ENCODE results near the gene IPO13. TPM values are rescaled to one million over a fixed set of nuclear protein-coding genes. Genes with fewer than 3 reads are reported as not detected.

Gene IPO13
- total RNA-seq, 1 donor: 20.8 TPM

DNA sequence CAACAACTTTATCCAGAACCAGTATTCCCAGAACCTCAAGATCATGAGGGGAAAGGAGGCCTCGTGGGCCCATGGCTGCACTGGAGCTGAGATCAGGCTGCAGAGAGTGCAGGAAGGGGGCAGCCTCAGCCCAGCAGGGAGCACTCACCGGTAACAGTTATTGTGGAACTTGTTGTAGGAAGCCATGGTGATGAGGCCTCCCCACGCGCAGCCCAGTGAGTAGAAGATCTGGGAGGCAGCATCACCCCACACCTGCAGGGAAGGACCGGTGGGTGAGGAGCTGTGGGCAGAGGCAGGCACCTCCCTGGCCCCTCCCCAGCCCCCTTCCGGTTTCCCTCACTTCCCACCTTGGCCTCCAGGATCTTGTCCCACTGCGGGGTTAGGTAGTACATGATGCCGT lies 55.4 kb downstream of the IPO13 start:
- TF ChIP-seq, protein P1, sequence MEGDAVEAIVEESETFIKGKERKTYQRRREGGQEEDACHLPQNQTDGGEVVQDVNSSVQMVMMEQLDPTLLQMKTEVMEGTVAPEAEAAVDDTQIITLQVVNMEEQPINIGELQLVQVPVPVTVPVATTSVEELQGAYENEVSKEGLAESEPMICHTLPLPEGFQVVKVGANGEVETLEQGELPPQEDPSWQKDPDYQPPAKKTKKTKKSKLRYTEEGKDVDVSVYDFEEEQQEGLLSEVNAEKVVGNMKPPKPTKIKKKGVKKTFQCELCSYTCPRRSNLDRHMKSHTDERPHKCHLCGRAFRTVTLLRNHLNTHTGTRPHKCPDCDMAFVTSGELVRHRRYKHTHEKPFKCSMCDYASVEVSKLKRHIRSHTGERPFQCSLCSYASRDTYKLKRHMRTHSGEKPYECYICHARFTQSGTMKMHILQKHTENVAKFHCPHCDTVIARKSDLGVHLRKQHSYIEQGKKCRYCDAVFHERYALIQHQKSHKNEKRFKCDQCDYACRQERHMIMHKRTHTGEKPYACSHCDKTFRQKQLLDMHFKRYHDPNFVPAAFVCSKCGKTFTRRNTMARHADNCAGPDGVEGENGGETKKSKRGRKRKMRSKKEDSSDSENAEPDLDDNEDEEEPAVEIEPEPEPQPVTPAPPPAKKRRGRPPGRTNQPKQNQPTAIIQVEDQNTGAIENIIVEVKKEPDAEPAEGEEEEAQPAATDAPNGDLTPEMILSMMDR (IDR thresholded peaks at IDR 0.05; ENCODE audit: insufficient read depth, low read length): no peak
- DNase-seq (ENCODE audit: low read depth): no peak
- H3K4me3 ChIP-seq (ENCODE audit: low read depth, low read length): no peak overlapping the region

DNA sequence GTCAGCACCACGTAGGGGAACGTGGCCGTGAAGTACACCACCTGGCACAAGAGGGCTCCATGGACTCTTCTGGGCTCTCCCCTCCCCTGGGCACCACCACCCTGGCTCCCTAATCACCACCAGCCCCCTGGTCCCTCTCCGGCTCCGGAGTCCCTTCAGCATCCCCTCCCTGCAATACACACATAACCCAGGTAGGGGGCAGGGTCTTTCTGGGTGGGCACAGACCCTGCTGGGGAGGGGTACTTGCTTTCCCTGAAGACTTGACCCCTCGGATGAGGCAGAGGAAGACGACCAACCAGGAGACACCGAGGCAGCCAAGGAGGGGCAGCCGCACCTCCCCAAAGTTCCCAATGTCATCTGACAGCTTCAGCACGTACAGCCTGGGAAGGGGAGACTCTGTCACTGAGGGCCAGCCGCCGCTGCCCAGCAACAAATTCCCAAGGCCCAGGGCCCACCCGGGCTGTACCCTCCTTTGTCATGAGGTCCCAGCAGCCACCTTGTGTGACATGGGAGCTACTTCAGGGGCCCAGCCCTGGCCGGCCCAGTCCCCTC lies 55.9 kb downstream of the IPO13 start:
- TF ChIP-seq, protein P1 (IDR thresholded peaks at IDR 0.05; ENCODE audit: insufficient read depth, low read length): no peak
- no peak for DNase-seq (ENCODE audit: low read depth)
- H3K4me3 ChIP-seq (ENCODE audit: low read depth, low read length): no peak overlapping the region

DNA sequence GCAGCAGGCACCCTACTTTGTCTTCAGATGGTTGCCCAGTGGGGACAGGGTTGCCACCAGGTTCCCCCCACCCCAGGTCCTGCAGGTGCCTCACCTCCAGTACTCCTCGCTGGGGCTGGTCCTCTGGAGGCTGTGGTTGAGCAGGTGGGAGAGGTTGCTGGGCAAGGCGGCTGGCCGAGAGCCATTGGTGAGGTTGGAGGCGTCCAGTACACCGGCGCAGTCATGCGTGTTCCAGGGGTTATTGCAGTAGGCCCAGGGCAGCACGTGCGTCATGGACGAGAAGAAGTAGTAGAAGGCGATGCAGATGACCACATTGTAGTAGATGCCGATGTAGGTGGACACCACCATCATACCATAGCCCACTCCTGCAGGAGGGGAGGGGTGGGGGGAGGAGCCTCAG lies 61.5 kb downstream of the IPO13 start:
- TF ChIP-seq, protein P1 (IDR thresholded peaks at IDR 0.05; ENCODE audit: insufficient read depth, low read length): no peak
- no peak for DNase-seq (ENCODE audit: low read depth)
- H3K4me3 ChIP-seq (ENCODE audit: low read depth, low read length): no peak overlapping the region

DNA sequence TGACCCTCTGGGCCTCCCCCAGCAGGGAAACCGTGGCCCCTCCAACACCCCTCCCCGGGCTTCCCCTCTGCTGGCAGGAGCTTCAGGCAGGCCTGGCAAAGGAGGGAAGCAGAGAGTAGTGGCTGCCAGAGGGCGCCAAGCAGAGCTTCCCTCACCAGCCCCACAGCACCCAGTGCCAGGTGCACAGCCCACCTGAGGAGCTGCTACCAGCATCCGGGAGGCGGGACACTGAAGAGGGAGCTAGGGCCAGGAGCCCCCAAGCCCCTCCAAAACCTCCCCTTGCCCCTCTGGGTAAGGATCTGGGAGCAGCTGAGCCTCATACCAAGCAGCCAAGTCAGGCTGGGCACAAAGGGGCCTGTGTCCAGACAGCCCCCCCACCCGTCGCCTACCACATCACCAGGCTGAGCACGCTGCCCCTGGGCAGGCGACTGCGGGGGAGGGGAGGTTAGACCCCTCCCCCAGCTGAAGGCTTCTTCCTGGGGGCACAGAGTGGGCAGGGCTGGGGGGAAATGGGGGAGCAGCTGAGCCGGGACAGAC lies 64.3 kb downstream of the IPO13 start:
- TF ChIP-seq, protein P1 (IDR thresholded peaks at IDR 0.05; ENCODE audit: insufficient read depth, low read length): no peak
- no peak overlapping the region for H3K4me3 ChIP-seq (ENCODE audit: low read depth, low read length)
- no peak for DNase-seq (ENCODE audit: low read depth)

DNA sequence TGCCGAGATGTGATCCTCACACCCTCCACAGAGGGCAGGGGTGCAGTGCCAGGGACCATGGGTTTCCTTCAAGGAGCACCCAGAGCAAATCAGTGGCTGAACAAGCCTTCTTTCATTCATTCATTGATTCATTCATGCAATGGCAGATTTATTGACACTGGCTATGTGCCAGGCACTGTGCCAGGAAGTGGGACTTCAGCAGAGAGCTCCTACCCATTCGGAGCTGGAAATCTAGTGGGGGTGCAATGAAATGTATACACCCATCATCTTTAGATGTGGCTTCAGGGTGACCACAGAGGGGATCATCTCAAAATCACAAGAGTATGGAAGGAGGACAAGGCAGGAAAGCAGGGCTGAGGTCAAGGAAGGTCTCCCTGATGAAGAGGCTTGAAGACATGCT lies 65.7 kb downstream of the IPO13 start:
- TF ChIP-seq, protein P1 (IDR thresholded peaks at IDR 0.05; ENCODE audit: insufficient read depth, low read length): no peak
- H3K4me3 ChIP-seq (ENCODE audit: low read depth, low read length): no peak overlapping the region

DNA sequence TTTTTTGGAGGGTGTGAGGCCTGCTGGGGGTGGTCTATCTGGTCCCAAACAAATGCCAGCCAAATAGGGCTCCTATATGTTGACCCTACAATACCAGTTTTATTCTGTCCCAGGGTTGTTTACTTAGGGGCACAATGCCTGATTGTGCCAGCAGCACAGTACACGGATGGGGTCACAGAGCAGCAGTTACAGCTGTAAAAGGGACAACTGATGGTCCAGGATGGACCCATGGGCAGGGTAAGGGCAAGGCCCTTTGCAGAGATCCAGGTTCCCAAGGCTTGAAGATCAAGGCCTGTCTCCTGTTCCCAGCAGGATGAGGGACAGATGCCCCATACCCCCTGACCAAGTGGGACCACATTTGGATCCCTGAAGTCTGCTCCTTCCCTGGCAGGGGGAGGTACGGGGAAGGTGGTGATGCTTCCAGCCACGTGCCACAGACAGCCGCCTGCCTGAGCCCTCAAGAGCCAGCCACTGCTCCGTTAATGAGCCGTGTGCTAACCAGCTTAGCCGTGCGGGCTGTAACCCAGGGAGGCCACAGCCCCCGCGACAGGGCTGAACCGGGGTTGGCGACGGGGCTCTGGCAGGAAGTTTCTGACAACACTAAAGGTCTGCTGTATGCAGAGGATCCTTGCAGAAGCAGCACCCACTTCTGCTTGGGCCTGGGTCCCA lies 66.3 kb downstream of the IPO13 start:
- TF ChIP-seq, protein P1 (IDR thresholded peaks at IDR 0.05; ENCODE audit: insufficient read depth, low read length): no peak
- H3K4me3 ChIP-seq (ENCODE audit: low read depth, low read length): no peak overlapping the region
- no peak for DNase-seq (ENCODE audit: low read depth)

More for the DNA sequence above, 65.7 kb downstream of the IPO13 start:
- DNase-seq (ENCODE audit: low read depth): no peak
